SK-N-SH (cell line): Measurements from ENCODE around the gene JPH2. TPM values are rescaled to one million over a fixed set of nuclear protein-coding genes. Genes with fewer than 3 reads are reported as not detected.
A peak's percentile ranks its signal among the peaks of the same experiment; 100 is the strongest.

Experiments
- CTCF ChIA-PET: fragments of 300-600, 350-600 bp; formaldehyde crosslinking; extraction: SDS; loops from one replicate; lab custom pipeline; 2021; lab: Yijun Ruan, JAX
- POLR2A ChIA-PET: fragments of 350-600 bp; sonication (Branson Sonifier 250); formaldehyde crosslinking; extraction: SDS; loops from one replicate; lab custom pipeline; 2020; ENCODE audit warnings: antibody characterized with exemption, inconsistent platforms; lab: Yijun Ruan, JAX
- DNase-seq: peaks from one replicate; pipeline ENCODE4 v3.0.0; 2012
- H2AFZ ChIP-seq: fragments of 200-600 bp; sonication (generic); 2 replicates; pipeline ENCODE4 v1.8.1; 2016; ENCODE audit warnings: antibody characterized with exemption, mild to moderate bottlenecking, low read depth
- H3F3A ChIP-seq: fragments of 200-600 bp; sonication (generic); replicated peaks from 2 replicates; pipeline ENCODE3; 2016; ENCODE audit warnings: antibody characterized with exemption, mild to moderate bottlenecking; ENCODE audit not compliant: insufficient read depth
- H3K27ac ChIP-seq, 2 experiments: fragments of 200-500 bp in 1 of 2; fragments of 200-600 bp in 1 of 2; sonication (Bioruptor generic) in 1 of 2; sonication (generic), shearing (Covaris generic) in 1 of 2; 2 replicates each; pipeline versions ENCODE4 v1.5.1 to v1.6.1; 2014 to 2016; ENCODE audit warnings: low read depth in 2 of 2, inconsistent platforms in 1 of 2, low read length in 1 of 2, mild to moderate bottlenecking in 1 of 2, mixed read lengths in 1 of 2
- H3K27me3 ChIP-seq: fragments of 200-600 bp; sonication (generic), shearing (Covaris generic); 2 replicates; pipeline ENCODE4 v1.6.1; 2016; ENCODE audit warnings: mixed run types; ENCODE audit not compliant: insufficient read depth
- H3K36me3 ChIP-seq, 2 experiments: fragments of 200-500 bp in 1 of 2; fragments of 200-600 bp in 1 of 2; sonication (Bioruptor generic) in 1 of 2; sonication (generic) in 1 of 2; replicated peaks in 1 of 2; 2 replicates each; pipeline versions ENCODE3 to v1.5.1; 2014 to 2016; ENCODE audit warnings: low read length in 1 of 2, mild to moderate bottlenecking in 1 of 2; ENCODE audit not compliant: insufficient read depth in 2 of 2, control insufficient read depth in 1 of 2
- H3K4me1 ChIP-seq, 2 experiments: fragments of 200-500 bp in 1 of 2; fragments of 200-600 bp in 1 of 2; sonication (Bioruptor generic) in 1 of 2; sonication (generic), shearing (Covaris generic) in 1 of 2; 2 replicates each; pipeline versions ENCODE4 v1.5.1 to v1.6.1; 2014 to 2016; ENCODE audit warnings: low read depth in 1 of 2, low read length in 1 of 2, mixed run types in 1 of 2; ENCODE audit not compliant: insufficient read depth in 2 of 2, control insufficient read depth in 1 of 2
- H3K4me2 ChIP-seq: fragments of 200-600 bp; sonication (generic), shearing (Covaris generic); 2 replicates; pipeline ENCODE4 v1.6.1; 2017; ENCODE audit warnings: mixed run types
- H3K4me3 ChIP-seq, 2 experiments: fragments of 200-500 bp in 1 of 2; fragments of 200-600 bp in 1 of 2; sonication (Bioruptor generic) in 1 of 2; sonication (generic), shearing (Covaris generic) in 1 of 2; 2 replicates each; pipeline versions ENCODE4 v1.5.1 to v1.8.1; 2014 to 2016; ENCODE audit warnings: low read depth in 2 of 2, inconsistent platforms in 1 of 2, low read length in 1 of 2, mild to moderate bottlenecking in 1 of 2, mixed read lengths in 1 of 2, moderate library complexity in 1 of 2
- H3K79me2 ChIP-seq: fragments of 200-600 bp; sonication (generic); 2 replicates; pipeline ENCODE4 v1.8.1; 2017; ENCODE audit warnings: mild to moderate bottlenecking; ENCODE audit not compliant: insufficient read depth
- H3K9ac ChIP-seq: fragments of 200-600 bp; sonication (generic); 2 replicates; pipeline ENCODE4 v1.6.1; 2017; ENCODE audit warnings: mixed run types
- H3K9me2 ChIP-seq: fragments of 200-600 bp; sonication (generic); 2 replicates; pipeline ENCODE4 v1.6.1; 2017; ENCODE audit warnings: mixed run types
- H3K9me3 ChIP-seq: fragments of 200-600 bp; sonication (generic); 2 replicates; pipeline ENCODE4 v1.6.1; 2017; ENCODE audit warnings: mixed run types, mild to moderate bottlenecking, moderate library complexity
- H4K20me1 ChIP-seq: fragments of 200-600 bp; sonication (generic); 2 replicates; pipeline ENCODE4 v1.6.1; 2017; ENCODE audit warnings: mild to moderate bottlenecking, mixed run types; ENCODE audit not compliant: insufficient read depth
- CHD2 ChIP-seq: fragments of 150-350 bp; IDR thresholded peaks from 2 replicates; pipeline ENCODE4 v1.6.1; 2018; ENCODE audit warnings: low read length; ENCODE audit not compliant: partially characterized antibody
- EZH2phosphoT487 ChIP-seq: fragments of 200-600 bp; sonication (generic); IDR thresholded peaks from 2 replicates; pipeline ENCODE4 v1.6.1; 2017; ENCODE audit warnings: low read depth, mixed run types, mild to moderate bottlenecking, antibody characterized with exemption, moderate library complexity, borderline replicate concordance
- JUND ChIP-seq: IDR thresholded peaks from 2 replicates; pipeline ENCODE4 v1.4.0; 2012
- MXI1 ChIP-seq: IDR thresholded peaks from 2 replicates; pipeline ENCODE4 v1.6.1; 2012; ENCODE audit warnings: mild to moderate bottlenecking, low read depth, low read length, improper control_type of control experiment
- SMC3 ChIP-seq: IDR thresholded peaks from 2 replicates; pipeline ENCODE4 v1.6.1; 2012; ENCODE audit warnings: low read depth, low read length, improper control_type of control experiment
- TAF1 ChIP-seq: IDR thresholded peaks from 2 replicates; pipeline ENCODE4 v1.6.1; 2012; ENCODE audit warnings: low read depth, mild to moderate bottlenecking, low read length, moderate library complexity, borderline replicate concordance
- TEAD4 ChIP-seq: IDR thresholded peaks from 2 replicates; pipeline ENCODE4 v1.4.0; 2012; ENCODE audit warnings: mild to moderate bottlenecking, borderline replicate concordance; ENCODE audit not compliant: insufficient read depth
- YY1 ChIP-seq: IDR thresholded peaks from 2 replicates; pipeline ENCODE4 v1.4.0; 2012; ENCODE audit warnings: low read depth, mild to moderate bottlenecking
- WGBS: methylation state at CpG from one replicate; pipeline ENCODE4 v1.1.6; 2017; ENCODE audit warnings: low lambda C conversion rate; 5-methylcytosine and 5-hydroxymethylcytosine counted together
- polyA plus RNA-seq, 3 experiments: library from polyadenylated mRNA; depleted of rRNA; stranded (reverse); fragments of >200 nt; gene quantifications; 2 replicates each; pipeline ENCODE4 v1.2.3, GENCODE V29; 2012
- TF ChIP-seq, protein P1 (sequence below): IDR thresholded peaks from 2 replicates; pipeline ENCODE4 v1.6.1; 2012; ENCODE audit warnings: mild to moderate bottlenecking, low read depth, low read length, moderate library complexity

JPH2 gene
- polyA plus RNA-seq, 1 of the 3 experiments (the other 2 are of a cell fraction) = 0.67 TPM

DNA sequence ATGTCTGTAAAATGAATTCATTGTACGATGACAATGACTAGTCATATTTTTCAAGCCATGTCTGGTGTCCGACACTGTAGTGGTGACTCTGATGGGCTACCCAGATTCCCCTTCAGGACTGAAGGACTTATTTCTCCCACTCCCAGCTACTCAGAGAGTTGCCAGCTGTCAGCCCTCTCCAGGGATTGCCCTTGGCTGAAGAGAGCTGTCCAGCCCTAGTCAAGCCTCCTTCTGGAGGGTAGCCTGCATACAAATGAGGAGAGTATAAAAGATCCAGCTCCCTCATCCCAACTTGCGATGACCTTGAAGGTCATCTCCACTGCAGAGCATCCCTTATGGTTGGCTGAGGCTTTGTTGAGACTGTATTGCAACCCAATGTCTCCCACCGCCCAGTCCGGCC lies 29.9 kb downstream of the JPH2 start:
- Histone ChIP-seq H2AFZ (no peak overlapping the region), H3K4me3 (no peak overlapping the region), H4K20me1 (no peaks in the 10 kb centered on the region), H3F3A (no peaks in the 10 kb centered on the region), H3K79me2 (no peaks in the 10 kb centered on the region), H3K4me2 (no peak overlapping the region), H3K9ac (no peak overlapping the region), H3K9me3 (no peaks in the 10 kb centered on the region), H3K9me2 (no peaks in the 10 kb centered on the region), H3K36me3 (no peaks in the 10 kb centered on the region), H3K27ac (no peak overlapping the region), H3K4me1 (no peaks in the 10 kb centered on the region), H3K27me3 (no peaks in the 10 kb centered on the region)
- 93% methylated on average over 5 of the region's 5 CpGs for WGBS
- no peak for DNase-seq
- CTCF ChIA-PET = interaction anchor here (0.6 kb wide), 2 partner anchors 56 to 509 kb away, joined by 4 read pairs; no protein-coding TSS in a partner anchor
- no peak for TF ChIP-seq TAF1
- TF ChIP-seq, protein P1, sequence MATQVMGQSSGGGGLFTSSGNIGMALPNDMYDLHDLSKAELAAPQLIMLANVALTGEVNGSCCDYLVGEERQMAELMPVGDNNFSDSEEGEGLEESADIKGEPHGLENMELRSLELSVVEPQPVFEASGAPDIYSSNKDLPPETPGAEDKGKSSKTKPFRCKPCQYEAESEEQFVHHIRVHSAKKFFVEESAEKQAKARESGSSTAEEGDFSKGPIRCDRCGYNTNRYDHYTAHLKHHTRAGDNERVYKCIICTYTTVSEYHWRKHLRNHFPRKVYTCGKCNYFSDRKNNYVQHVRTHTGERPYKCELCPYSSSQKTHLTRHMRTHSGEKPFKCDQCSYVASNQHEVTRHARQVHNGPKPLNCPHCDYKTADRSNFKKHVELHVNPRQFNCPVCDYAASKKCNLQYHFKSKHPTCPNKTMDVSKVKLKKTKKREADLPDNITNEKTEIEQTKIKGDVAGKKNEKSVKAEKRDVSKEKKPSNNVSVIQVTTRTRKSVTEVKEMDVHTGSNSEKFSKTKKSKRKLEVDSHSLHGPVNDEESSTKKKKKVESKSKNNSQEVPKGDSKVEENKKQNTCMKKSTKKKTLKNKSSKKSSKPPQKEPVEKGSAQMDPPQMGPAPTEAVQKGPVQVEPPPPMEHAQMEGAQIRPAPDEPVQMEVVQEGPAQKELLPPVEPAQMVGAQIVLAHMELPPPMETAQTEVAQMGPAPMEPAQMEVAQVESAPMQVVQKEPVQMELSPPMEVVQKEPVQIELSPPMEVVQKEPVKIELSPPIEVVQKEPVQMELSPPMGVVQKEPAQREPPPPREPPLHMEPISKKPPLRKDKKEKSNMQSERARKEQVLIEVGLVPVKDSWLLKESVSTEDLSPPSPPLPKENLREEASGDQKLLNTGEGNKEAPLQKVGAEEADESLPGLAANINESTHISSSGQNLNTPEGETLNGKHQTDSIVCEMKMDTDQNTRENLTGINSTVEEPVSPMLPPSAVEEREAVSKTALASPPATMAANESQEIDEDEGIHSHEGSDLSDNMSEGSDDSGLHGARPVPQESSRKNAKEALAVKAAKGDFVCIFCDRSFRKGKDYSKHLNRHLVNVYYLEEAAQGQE = peak; percentile 18; the same call in 1 of the 2 replicates
- POLR2A ChIA-PET = no interaction called here

DNA sequence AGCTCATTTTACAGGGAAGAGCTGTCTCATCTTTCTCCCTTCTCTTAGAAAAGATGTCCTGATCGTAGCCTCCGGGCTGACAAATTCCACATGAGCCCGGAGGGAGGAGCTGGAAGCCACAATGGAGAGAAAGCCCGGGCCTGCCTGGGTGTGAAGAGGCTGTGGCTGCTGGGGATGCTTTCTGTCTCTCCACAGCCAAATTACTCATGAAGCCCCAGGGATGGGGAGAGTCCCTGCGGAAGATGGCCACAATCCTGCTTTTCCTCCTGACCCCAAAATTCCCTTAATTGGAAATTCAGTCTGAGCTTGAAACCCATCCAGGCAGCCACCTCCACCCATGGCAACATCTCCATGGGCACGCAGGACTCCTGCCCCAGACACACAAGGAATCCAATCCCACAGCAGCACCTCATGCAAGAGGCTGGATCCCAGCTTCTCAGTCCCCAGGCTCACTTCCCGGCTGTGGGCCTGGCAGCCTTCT lies 32.4 kb downstream of the JPH2 start:
- WGBS = 46% methylated on average over 3 of the region's 7 CpGs
- Histone ChIP-seq H3K9me2 (no peaks in the 10 kb centered on the region), H3K4me1 (no peaks in the 10 kb centered on the region), H3K4me2 (no peak overlapping the region)
- TF ChIP-seq YY1 = no peak
- TF ChIP-seq SMC3 = no peak
- TF ChIP-seq MXI1 = no peak
- TF ChIP-seq JUND = no peak
- TF ChIP-seq CHD2 = no peak
- TF ChIP-seq TEAD4 = no peak
- no peak for TF ChIP-seq EZH2phosphoT487
- TF ChIP-seq, all 33 proteins: peak for 0
- H2AFZ ChIP-seq = no peak overlapping the region
- POLR2A ChIA-PET = no interaction called here
- H3F3A ChIP-seq = no peaks in the 10 kb centered on the region
- no peak overlapping the region for H3K4me3 ChIP-seq
- H3K27me3 ChIP-seq = no peaks in the 10 kb centered on the region
- peaks cover 0 to 3% of the 10 kb centered on the region in 2 experiments for H3K36me3 ChIP-seq
- H3K9me3 ChIP-seq = no peaks in the 10 kb centered on the region
- no peak overlapping the region for H3K27ac ChIP-seq
- H3K79me2 ChIP-seq = no peaks in the 10 kb centered on the region
- H4K20me1 ChIP-seq = no peaks in the 10 kb centered on the region
- no peak for DNase-seq
- CTCF ChIA-PET = interaction anchor here (2.1 to 2.5 kb wide), 2 partner anchors 35 to 38 kb away, joined by 9 to 12 read pairs; no protein-coding TSS in a partner anchor
- no peak overlapping the region for H3K9ac ChIP-seq
